ENCODE data around the gene TSC1.
"Not testable (repeated sequence)": the region's sequence is repeated elsewhere in the genome, so short reads cannot be mapped to it uniquely, and the experiment has no call there.

The TSC1 gene

DNA sequence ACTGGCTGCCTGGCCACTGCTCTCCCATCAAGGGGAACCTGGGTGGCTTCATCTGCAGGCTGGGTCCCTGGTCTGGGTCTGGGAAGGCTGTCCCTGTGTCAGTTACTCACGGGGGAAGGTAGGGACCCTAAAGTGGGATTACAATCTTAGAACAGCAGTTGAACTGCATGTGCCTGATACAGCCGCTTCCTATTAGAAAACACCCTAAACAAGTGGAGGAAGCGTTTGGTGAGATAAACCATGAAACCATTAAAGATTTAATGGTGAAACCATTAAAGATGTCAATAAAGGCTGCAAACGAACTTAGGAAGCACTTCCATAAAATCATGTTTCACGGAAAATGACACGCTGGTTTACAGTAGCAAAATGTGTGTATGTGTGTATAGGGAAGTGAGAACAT, 31.5 kb upstream of the TSC1 start:
- no peak for DNase-seq

DNA sequence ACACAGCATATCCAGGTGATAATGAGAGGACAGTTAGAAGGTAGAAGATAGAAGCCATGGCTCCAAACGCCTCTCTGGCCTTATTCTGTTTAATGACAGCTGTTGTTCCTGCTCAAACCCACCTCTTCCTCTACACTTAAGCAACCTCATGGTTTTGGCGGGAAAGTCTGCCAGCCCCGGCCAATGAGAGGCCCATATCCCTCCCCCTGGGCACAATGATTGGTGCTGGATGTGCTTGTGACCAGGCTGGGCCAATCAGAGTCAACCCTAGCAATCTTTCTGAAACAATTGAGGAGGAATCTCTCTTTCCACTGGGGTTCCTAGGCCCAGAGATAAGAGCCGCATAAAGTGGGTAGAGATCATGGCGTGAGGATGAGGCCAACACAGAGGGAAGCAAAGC, 29.3 kb upstream of the TSC1 start:
- DNase-seq = peak in 1 of 2 donors; percentile 19

DNA sequence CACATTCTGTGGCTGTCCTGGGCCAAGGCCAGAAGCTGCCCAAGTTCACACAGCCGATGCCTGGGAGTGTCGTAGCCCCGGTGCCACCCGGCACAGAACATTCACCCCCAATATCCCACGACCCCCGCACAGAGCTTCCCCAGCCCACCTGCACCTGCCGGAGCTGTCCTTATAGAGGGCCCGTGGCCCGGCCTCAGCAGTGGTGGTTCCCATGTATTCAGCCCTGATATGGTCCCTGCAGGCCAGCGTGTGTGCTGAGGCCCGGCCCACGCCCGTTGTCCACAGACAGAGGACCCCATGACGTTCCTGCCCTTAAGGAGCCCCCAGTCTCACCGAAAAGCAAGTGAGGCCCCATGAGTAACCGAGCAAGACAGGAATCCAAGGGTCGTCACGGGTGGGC, 28.8 kb upstream of the TSC1 start:
- no peak for DNase-seq

DNA sequence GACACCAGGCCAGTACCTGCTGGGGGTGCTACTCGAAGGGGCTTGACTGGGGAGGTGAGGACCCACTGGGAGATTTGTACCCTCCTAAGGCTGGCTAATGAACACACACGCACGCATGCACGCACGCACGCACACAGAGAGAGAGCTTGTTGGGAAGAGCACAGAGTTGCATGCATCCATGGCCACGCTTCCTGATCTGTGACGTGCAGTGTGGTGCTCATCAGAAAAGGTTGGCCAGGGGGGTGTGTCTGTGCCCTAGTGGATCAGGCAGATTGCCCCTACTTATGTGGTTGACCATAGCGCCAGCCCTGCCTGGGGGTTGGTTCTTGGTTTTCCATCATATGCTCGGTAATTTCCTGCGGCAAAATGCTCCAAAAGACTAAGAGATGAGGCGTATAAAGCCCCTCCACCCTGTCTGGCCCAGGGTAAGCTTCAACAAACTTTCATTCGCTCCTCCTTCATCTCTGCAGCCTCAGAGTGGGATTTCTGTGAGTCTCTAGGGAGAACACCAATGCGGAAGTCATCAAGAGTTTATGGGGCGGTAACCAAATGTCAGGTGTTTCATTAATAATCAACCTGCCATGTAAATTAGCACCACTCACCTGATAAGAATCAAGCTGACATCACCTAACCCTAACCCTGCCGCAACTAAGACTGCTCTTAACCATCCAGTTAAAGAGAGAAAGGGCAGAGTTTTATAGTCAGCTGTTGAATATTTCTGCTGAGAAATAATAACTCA, 26.1 kb upstream of the TSC1 start:
- DNase-seq = no peak

DNA sequence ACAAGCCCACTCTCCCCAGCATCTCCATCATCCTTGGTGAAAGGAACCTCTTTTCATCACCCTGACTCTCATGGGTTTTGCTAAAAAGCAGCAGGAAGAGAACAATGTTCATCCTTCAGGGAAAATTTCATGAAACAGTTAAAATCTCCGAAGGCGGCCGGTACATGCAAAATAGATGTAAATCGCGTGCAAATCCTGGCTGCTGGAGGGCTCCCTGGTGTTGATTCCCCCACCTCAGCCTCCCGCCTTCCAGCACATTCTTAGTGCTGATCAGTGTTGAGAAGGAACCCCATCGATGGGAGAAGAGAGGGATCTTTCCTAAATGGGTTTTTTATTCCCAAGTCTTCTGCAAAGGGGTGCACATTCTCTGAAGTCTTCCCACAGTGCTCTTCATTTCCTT, 25.4 kb upstream of the TSC1 start:
- no peak for DNase-seq

DNA sequence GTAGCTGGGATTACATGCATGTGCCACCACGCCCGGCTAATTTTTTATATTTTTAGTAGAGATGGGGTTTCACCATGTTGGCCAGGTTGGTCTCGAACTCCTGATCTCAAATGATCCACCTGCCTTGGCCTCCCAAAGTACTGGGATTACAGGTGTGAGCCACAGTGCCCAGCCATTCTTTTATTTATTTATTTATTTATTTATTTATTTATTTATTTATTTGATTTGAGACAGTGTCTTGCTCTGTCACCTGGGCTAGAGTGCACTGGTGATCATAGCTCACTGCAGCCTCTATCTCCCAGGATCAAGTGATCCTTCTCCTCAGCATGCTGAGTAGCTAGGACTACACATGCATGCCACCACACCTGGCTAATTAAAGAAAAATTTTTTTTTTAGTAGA, 23.5 kb upstream of the TSC1 start:
- not testable (repeated sequence) for DNase-seq

DNA sequence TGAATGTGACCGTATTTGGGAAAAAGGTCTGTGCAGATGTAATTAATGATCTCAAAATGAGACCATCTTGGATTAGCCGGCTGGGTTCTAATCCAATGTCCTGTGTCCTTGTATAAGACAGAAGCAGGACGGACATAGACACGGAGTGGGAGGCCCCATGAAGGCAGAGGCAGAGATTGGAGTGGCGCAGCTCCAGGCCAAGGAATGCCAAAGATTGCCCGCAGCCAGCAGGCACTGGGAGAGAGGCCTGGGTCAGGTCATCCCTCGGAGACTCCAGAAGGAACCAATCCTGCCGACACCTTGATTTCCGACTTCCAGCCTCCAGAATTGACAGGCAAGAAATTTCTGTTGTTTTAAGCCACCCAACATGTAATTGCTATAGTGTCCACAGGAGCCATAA, 21.1 kb upstream of the TSC1 start:
- DNase-seq = no peak

DNA sequence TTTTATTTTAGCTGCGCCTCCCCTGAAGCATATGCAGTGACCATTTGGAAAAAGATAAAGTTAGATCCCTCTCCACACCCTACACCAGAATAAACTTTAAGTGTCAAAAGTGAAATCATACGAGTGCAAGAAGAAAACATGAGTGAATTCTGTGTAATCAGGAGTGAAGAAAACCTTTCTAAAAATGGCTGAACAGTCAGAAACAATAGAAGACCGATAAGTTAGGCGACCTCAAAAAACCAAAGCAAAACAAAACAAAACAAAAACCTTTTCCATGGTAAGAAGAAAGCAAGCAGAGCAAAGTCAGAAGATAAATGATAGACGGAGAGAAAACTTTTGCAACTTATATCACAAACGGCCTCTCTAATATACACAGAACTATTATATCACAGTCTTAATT, 16.6 kb upstream of the TSC1 start:
- no peak for DNase-seq

DNA sequence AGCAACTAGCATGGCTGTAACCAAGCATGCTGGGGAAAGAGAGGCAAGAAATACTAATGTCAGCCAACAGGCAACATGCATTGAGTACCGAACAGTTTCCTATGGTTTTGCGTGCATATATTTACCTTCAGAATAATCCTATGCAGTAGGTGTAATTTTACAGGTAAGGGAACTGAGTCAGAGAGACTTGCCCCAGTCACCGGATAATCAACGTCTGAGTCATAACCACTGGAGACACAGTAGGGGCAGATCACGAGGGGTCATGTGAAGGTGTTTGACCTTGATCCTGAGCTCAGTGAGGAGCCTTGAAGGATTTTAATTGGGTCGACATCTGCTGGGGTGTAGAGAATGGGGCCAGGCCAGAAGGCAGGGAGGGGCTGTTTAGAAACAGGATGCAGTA, 13.4 kb upstream of the TSC1 start:
- DNase-seq = no peak

DNA sequence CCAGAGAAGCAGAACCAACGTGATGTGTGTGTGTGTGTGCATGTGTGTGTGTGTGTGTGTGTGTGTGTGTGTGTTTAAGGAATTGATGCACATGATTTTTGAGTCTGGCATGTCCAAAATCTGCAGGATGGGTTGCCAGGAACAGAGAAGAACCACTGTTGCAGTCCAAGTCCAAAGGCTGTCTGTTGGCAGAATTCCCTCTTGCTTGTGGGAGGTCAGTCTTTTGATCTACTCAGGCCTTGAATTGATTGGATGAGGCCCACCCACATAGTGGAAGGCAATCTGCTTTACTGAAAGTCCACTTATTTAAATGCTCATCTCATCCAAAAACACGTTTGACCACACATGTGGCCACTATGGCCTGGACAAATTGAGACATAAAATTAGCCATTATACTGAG, 11.4 kb upstream of the TSC1 start:
- DNase-seq = no peak

DNA sequence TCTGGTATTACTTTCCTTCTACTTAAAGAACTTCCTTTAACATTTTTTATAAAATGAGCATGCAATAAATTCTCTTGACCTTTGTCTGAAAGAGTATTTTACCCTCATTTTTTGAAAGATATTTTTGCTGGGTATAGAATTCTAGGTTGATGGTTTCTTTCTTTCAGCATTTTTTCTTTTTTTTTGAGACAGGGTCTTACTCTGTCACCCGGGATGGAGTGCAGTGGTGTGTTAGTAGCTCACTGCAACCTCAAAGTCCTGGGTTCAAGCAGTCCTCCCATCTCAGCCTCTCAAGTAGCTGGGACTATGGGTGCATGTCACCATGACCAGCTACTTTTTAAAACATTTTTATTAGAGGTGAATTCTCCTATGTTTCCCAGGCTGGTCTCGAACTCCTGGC, 10.7 kb upstream of the TSC1 start:
- DNase-seq = no peak

DNA sequence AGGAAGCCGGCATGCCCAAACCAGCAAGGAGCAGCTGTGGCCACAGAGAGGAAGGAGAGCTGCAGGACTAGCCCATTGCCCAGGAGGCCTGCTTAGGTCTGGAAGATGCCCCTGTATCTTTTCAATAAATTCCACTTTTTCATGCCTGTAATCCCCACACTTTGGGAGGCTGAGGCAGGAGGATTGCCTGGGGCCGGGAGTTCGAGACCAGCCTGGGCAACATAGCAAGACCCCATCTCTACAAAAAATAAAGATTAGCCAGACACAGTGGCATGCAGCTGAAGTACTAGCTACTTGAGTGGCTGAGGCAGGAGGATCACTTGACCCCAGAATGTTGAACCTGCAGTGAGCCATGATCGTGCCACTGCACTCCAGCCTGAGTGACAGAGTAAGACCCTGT, 5.3 kb upstream of the TSC1 start:
- no peak for DNase-seq

DNA sequence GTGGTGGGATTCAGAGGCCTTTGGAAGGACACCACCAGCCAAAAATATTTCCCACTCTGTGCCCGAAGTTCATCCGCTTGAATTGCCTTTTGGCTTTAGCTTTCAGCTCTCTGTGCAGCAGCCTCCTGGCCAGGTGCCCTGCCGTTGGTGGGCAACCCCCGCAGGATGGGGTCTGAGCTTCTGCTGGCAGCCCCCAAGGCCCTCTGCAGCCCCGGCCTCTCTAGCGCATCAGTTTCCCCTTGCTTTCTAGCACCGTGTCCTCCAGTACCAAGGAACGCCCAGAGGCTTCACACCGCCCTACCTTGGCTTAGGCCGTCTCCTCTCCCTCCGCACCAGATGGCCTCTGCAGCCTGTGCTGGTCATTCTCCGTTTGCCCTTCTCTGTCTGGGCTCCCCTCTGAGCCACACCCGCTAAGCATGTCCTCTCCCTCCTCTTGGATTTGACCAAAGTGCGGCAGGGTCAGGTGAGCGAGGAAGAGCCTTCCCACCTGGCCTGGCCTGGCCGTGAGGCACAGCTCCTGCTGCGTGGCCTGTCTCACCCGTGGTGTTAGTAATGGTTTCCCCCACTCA, 4.2 kb upstream of the TSC1 start:
- no peak for DNase-seq

DNA sequence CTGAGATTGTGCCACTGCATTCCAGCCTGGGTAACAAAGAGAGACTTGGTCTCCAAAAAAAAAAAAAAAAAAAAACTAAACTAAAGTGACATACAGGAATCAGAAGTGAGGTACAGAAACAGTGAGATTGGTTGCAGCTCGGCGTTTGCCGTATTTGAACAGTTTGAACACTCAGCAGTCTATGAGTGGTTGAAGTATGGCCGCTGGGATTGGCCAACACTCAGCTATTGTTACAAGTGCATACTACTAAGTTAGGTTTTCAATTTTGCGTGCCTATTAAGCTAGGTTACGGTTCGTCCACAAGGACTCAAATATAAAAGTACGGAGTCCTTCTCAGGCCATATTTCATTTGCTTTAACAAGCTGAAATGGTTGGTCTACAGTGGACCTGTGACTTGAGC, 3.3 kb upstream of the TSC1 start:
- no peak for DNase-seq

DNA sequence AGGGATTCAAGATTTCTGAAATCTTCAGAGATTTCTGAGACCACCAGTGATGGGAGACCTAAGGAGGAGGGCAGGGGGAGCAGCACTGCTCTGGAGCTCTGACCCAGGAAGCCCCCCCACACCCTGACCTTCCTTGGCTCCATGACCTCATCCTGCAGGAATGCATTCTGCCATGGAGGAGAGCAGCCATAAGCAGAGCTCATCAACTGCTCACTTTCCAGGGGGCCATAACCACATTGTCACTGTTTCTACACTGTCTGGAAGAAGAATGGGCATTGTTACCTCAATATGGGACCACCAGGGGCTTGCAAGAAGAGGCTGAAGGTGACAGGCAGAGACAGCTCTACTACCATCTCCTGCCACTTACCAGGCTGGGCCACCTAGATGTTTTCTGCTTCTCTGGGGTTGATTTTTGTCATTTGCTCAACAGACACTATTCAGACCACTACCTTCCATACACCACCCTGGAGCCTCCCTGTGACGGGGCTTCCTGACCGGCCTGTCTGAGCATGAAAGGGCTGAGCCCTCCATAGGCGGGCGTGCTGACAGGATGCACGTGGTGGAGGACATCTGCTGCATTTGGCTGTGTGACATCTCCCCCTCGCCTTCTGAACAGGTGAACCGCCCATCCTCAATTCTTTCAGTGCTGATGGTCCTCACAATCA, 2.3 kb upstream of the TSC1 start:
- DNase-seq = no peak

DNA sequence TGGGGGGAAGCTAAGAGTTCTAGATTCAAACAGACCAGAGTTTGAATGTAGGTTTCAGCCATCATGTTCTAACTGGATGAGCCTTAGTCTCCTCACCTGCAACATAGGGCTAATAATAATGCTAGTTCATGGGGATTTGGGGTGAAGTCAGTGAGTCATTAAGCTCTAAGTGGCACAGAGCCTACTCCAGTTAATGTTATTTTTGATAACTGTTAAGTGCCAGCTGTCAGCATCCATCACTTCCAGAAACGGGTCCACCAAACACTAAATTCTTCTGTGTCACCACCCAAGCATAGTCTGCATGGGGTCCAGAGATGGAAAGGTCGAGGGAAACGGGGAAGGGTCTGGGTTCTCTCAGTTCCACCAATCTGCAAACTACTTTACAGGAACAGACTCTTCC, 1.8 kb upstream of the TSC1 start:
- no peak for DNase-seq

DNA sequence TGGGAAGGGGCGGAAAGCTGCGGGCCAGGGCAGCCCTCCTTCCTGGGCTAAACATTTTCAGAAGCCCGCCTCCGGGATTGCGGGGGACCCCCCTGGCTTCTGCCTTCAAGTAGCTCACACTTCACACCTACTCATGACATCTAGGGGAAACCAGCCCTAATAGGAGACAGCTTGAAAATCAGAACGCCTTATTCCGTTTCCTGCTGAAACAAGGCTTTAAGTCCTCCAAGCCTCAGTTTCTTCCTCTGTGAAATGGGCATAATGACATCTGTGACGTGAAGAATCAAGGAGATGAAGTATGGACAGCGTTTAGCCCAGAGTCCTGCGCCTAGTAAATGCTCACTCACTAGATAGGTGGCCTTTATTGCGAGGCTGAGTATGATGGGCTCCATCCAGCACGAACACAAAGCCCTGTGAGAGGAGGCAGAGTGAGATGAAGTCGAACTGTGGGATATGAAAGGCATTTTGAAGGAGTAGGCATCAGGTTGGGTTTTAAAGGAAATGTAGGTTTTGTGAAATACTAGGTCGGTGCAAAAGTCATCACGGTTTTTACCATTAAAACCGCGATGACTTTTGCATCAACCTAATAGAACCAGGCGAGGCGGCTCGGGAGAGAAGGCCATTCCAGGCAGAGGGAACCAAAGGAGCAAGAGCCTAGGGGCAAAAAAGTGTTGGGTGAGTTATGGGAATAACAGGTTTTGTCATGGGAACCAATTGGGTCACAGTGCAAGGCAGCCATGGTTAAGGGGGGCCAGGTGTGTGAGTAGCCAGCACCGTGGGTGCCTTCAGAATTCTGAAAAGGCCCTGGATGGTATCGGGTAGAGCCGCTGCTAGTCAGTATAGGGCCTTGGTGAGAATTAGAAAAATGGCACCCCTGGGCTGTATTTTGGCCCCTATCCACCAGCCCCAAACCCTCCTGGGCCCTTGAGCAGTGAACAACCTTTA, 1.0 kb upstream of the TSC1 start:
- DNase-seq = no peak

DNA sequence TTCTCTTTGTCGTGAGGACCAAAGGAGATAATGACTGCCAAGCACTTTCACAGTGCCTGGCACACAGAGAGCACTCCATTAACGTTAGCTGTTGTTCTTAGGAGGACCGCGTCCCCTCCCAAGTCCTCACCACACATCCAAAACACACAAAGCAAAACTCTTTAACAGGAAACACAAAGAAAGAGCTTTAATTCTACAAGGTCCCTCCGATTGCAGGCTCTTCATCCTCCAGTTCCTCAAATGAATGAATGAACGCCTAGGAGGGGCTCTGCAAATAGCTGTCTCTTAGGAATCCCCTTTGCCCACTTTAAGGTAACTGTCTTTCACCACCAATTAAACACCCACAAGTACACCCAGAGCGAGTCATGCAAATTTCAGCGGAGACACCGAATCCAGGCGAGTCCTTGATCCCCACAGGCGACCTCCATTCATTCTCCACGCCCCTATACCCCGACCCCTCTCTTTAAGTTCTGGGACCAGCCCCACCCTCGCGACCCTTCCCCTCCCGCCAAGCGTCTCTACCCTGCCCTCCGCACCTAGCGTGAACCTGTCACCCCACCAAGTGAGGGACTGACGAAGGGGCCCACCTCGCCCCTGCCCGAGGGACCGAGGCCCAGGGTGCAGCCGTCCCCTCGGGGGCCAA, 644 bp downstream of the TSC1 start:
- no peak for DNase-seq

DNA sequence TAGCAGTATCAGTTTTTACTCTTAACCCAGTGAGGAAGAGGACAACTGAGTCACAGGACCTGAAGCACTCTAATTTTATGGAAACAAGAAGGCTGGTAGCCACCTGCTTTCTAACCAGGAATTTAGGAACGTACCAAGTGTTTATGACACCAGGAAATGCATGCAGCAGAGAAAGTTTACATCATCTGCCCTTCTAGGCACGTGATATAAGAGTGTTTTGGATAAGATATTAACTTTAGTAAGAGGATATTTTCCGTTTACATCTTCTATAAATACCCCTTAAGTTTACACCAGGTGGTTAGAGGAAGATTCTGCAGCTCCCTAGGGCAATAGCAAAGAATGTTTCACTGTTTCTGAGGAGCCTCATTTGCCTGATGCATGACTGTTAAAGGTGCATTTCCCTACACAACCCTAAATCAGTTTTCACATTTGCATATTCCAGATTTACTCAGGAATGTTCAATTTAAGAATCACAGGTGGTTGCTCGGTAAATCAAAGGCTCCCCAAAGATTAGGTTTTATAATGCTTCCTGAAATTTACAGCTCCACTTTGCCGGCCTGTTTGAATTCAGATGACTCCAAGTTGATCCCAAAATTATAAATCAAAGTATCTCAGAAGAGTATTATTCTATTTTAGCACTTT, 1.8 kb downstream of the TSC1 start:
- DNase-seq = no peak

DNA sequence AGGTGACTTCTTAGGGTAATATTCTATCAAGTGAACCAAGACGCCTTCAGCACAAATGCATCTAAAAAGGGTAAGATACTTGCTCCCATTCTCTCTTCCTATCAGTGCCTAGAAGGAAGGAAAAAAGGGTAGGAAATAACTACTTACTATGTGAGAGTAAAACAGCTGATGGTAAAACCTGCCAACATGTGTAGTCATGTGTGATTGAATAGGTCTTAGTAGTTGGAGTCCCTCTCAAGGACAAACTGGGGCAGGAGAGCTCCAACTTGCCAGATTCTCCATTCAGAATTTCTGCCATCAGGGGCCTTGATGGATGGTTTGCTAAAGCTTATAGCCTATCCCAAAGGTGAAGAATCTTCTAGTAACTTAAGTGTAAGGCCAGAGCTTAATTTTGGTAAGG, 5.2 kb downstream of the TSC1 start:
- no peak for DNase-seq

DNA sequence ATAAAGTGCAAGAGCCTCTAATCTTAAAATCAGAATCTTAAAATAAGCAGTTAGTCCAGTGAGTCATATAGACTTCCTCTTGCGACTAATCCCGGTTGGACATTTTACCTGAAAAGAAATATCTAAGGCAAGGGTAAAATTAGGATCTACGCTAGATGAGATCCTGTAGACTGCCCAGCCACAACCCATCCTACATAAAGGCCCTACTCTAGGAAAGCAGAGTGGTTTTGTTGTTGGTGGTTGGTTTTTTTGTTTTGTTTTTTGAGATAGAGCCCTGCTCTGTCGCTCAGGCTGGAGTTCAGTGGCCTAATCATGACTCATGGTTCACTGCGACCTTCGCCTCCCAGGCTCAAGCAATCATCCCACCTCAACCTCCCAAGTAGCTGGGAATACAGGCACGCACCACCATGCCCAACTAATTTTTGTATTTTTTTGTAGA, 6.9 kb downstream of the TSC1 start:
- no peak for DNase-seq

DNA sequence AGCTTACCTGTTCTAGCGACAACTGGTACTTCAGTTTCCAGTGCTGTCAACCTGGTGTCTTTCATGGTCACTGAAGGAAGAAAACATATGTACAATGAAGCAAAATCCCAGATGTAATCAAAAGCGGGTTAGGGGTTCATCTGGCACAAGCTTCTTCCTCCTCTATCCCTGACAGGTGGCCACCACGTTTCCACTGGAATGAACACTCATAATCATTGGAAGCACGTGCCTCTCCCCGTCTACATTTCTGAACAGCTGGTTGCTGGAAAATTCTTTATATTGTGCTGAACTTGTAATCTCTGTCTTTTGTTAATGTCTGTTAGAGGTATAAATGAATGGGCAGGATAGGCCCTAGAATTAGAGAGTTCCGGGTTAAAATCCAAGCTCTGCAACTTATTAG, 9.4 kb downstream of the TSC1 start:
- DNase-seq = no peak

All from stimulated activated CD4-positive, alpha-beta T cell treated with anti-CD3 and anti-CD28 coated beads, Interleukin-2, amount 100 ng/mL, for 24 hours (primary cell).